Activated CD8-positive, alpha-beta memory T cell treated with anti-CD3 and anti-CD28 coated beads for 48 hours (primary cell): Measurements from ENCODE around the gene UPF1.

Experiments
- DNase-seq, 3 experiments: peaks; one replicate each; pipeline ENCODE4 v3.0.0-alpha.2; 2020; ENCODE audit warnings: low read depth in 2 of 3, low spot score in 2 of 3

The UPF1 gene

DNA sequence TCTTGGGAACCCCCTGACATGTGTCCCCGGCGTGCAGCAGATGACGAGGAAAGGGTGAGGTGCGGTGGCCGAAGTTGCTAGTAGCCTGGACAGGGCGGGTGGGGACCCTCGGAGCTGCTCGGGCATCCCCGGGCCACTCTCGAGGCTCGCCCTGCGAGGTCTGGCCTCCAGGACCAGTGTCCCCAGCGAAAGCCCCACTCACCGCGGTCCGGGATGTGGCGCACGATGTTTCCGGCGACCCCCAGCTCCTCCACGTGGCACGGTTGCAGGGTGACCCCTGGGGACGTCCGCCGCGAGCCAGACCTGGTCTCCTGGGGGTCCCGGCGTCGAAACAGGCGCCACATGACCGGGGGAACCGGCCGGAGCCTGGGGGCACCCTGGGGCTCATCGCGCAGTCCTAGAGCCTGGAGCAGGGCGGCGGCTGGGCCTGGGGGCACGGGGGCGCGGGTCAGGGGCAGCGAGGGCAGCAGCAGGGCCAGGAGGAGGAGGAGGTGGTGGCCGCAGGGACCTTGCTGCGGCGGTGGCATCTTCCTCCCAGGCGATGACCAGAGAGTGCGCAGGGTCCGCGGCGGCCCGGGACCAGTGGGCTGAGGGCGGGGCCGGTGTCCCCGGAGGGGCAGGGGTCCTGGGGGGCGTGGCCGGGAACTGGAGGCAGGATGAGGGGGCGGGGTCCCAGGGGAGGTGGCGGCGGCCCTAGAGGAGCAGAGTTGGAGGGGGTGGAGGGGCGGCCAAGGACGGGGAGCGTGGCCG is 38.2 kb downstream of the UPF1 start:
- no peak for DNase-seq

DNA sequence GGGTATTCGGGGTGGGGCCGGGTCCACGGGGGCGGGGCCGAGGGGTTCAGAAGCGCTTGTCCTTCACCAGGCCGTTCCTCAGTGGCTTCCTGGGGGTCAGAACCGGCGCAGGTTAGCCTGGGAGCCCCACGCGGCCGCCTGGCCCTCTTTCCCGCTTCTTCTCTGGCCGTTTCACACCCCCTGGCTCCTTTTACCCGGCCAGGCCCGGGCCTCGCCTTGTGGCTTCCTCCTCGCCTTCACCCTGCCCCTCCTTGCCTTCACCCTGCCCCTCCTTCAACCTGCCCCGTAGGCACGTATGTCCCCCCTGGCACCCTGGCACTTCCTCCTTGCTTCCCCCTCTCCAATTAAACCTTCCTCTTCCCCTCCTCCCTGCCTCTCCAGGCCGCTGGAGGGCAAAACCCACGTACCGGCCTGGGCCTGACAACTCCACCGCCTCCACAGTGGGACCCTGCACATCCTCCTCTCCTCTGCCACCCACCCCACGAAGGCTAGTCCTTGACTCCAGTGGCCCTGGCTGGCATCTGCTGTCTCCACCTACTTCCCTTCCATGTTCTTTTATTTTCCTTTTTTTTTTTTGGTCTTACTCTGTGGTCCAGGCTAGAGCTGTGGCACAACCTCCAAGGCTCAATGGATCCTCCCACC is 38.9 kb downstream of the UPF1 start:
- DNase-seq = no peak

DNA sequence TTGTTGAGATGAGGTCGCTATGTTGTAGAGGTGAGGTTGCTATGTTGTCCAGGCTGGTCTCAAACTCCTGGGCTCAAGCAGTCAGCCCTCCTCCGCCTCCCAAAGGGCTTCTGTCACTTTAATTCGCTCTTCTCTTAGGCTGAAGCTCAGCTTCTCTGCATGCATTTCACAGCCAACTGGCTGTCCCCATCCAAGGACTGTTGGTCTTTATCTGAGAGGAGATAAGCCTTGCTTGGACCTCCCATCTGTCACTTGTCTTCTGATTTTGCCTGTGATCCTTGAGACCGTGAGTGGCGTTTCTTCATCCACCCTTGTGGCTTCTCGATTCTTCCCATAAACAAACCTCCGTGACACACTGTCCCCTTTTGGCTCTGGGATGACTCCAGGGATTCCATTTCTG is 39.8 kb downstream of the UPF1 start:
- DNase-seq = no peak

DNA sequence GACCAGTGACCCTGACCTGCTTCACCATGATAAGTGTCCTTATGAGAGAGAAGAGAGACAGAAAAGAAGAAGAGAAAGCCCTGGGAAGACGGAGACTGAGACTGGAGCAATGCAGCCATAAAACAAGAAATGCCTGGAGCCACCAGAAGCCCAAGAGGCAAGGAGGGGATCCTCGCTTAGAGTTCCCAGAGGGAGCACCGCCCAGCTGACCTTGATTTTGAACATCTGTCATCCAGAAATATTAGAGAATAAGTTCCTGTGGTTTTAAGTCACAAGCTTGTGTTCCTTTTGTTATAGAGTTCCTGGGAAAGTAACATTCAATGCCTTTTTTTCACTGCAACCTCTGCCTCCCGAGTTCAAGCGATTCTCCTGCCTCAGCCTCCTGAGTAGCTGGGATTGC is 44.0 kb downstream of the UPF1 start:
- no peak for DNase-seq

DNA sequence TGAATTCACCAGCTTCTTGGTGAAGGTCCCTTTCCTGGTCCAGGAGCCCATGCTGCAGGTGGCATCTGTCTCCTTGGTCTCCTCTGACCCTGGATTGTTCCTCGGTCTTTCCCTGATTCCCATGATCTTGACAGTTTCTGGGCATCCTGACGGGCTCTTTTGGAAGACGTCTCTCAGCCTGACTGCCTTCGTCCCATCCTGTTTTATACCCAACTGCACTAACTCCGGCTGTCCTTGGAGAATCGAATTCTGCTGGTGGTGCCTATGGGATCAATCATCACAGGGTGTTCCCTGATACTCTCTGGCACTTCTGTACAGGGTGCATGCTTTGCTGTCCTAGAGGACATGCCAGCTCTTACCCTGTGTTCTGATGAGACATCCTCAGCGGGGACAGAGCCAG is 45.1 kb downstream of the UPF1 start:
- DNase-seq = no peak

DNA sequence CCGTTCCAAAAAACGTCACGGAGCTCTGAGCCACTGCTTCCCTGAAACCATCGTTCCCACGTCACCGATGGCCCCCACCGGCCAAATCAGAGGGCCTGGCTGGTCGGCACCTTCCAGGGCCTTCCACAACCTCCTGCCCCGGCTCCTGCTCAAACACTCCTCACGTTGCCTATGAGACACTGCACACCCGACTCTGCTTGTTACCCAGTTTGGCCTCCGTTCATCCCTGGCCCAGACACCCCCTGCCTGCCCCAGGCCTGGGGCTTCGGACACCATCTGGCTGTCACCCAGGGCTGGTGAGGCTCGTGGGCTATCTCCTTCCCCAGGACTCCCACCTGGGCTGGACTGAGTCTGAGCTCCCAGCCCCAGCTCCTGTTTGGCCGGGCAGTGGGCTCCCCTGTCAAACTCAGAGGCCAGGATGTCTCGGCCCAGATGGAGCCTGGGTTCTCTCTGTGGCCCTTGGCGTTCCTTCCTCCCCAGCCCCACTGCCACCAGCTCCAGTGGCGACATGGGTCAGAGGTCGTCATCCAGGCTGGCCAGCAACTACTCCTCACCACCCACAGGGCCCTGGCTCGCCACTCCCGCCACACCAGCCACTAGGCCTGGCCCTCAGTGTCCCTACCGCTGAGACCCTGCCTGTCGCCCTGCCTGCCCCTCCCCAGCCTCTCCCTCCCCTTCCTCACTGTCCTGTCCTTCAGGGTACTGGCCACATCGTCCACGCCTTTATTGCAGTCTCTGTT is 46.5 kb downstream of the UPF1 start:
- no peak for DNase-seq

DNA sequence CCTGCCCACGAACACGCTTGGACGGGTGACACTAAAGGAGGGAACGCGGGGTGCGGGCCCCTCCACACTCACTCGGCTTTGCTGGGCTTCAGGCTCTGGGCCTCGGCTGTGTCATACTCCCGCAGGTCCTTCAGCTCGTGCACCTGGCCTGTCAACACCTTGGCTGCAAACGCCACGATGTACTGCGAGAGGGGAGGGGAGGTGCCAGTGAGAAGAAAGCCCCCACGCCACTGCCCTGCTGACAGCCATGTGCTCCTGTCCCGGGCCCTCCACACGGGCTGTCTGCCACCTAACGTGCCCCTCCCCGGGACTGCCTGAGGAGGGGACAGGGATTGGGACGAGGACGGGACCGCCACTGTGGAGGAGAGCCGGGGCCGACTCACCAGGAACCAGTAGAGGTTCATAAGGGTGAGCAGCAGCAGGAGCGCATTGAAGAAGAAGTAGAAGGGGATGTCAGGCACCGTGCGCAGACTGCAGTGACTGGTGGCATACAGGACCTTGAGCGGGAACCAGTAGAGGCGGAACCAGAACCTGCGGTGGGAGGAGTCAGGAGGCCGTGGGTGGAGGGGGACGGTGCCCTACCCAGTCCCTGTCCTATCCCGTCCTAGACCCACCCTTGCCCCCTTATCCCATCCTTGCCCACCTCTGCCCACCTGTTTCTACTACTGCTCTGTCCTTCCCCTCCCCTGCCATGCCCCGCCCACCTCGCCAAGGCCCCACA is 47.3 kb downstream of the UPF1 start:
- DNase-seq = no peak

DNA sequence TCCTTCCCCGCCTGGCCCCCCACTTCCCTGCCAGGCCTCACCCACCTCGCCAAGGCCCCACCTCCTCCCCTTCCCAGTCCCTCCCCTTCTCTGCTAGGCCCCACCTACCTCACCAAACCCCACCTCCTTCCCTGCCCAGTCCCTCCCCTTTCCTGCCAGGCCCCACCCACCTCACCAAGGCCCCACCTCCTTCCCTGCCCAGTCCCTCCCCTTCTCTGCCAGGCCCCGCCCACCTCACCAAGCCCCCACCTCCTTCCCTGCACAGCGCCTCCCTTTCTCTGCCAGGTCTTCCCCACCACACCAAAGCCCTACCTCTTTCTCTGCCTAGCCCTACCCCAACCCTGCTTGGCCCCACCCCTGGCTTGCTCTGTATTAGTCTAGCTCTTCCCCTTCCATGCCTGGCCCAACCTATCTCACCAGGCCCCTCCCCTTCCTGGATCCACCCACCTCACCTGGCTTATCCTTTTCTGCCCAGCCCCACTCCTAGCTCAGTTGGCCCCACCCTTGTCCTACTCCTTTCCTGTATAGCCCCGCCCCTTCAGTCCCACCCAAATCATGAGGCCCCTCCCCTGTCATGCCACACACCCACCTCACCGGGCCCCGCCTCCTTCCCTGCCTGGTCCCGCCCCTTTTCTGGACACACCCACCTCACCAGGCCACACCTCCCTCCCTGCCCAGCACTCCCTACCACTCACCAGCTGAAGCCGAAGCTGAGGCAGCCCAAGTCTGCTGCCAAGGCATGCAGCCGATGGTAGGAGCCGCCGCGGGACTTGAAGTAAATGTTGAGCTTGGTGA is 48.0 kb downstream of the UPF1 start:
- DNase-seq = no peak

DNA sequence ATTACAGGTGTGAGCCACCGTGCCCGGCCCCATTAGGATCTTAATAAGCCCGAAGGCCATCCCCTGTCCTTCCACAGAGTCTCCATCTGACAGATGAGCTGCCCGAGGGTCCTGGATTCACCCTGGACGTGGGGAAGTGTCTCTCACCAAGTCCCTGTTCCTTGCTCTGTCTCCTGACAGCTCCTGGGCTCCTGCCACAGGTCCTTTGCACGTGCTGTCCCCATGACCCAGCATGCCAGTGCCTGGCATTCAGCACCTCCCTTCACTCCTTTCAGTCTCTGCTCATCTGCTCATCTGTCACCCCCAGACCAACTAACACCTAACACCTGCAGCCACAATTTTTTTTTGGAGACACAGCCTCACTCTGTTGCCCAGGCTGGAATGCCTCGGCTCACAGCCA is 49.7 kb downstream of the UPF1 start:
- DNase-seq = no peak

DNA sequence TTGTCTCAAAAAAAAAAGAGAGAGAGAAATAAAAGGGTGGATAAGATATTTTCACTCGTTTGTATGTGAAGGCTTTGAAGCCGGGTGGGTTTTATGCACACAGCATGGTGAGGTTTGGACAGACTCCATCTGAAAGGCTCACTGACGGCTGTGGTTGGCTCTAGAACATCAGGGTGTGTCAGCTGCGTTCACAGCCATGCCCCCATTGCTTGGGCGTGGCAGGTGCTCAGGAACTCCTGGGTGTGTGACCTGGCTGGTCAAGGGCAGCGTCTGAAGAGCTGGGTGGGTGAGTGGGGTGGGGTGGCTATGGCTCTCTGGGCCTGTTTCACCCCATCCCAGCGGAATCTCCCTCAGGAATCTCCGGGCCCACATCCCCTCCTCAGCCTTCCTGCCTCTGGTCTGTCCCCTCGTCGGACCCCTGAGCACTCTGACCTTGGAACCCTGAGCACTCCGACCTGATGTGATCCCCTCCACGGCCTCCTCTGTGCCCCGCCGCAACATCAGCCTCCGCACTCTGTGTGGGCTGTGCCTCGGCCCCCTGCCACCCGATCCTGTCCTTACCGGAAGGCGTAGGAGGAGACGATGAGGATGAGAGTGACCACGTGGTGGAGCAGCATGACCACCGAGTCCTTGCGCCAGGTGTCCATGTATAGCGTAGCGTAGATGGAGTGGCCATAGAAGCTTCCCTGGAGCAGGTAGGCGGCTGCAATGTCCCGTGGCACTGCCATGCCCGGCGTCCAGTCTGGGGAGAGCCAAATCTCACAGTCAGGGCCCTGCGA is 52.0 kb downstream of the UPF1 start:
- DNase-seq = no peak

DNA sequence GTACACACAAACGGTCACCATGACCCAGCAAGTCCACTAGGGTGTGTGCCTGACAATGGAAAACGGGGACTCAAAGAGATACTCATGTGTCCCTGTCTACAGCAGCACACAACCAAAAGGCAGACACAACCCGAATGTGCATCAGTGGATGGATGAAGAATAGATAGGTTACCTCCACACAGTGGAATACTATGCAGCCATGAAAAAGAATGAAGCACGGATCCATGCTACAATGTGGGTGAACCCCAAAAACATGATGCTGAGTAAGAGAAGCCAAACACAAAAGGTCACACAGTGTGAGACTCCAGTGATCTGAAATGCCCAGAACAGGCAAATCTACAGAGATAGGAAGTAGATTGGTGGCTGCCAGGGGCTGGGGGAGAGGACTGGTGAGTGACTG is 55.2 kb downstream of the UPF1 start:
- DNase-seq = no peak

DNA sequence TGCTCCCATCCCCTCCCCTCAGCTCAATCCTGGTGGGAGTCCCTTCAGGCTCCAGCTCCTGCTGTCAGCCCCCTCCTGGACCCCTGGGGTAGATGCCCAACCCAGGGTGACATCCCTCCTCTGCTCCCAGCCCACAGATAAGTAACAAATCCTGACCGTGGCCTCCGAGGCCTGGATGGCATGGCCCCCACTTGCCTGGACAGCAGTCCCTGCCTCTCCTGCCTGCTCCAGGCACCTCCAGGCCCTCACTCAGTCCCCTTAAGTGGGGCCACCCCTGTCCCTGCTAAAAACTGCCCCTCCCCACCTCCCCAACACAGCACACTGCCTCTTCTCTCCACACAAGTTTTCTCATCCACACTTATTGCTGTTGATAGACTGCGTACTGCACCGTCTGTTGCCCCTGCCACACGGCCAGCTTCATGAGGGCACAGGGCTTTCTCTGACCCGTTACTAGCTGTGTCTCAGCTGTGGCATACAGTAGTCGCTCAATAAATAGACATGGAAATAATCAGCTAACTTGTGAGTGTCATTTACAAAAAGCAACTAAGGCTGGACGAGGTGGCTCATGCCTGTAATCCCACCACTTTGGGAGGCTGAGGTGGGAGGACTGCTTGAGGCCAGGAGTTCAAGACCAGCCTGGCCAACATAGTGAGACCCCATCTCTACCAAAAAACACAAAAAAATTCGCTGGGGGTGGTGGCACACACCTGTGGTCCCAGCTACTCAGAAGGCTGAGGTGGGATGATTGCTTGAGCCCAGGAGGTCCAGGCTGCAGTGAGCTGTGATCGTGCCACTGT is 58.4 kb downstream of the UPF1 start:
- DNase-seq = no peak

DNA sequence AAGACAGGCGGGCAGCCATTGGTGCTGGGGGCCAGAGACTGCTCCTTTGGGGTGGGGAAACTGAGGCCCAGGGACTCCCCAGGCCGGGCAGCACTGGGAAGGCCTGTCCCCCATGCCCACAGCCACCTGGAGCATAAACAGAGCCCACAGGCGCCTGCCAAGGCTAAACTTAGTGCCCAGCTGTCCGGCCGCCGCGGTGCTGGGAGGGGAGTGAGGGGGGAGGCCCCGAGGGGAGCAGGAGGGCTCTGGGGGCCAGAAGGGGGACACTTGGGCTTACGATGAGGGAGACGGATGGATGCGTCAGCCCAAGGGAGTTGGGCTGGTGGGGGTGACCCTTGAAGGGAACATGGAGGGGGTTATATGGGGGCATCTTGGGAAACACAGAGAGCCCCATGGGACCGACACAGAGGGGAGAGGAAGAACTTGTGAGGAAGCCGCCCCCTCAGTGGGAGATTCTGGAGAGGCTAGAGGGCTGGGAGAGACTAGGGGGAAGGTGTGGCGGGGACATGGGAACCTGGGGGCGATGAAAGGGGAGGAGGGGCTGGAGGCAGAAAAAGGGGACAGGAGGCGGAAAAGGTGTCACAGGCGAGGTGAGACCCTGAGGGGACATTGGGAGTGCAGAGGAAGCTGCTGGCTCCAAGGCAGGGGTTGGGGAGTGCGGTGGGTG is 62.0 kb downstream of the UPF1 start:
- DNase-seq = no peak

DNA sequence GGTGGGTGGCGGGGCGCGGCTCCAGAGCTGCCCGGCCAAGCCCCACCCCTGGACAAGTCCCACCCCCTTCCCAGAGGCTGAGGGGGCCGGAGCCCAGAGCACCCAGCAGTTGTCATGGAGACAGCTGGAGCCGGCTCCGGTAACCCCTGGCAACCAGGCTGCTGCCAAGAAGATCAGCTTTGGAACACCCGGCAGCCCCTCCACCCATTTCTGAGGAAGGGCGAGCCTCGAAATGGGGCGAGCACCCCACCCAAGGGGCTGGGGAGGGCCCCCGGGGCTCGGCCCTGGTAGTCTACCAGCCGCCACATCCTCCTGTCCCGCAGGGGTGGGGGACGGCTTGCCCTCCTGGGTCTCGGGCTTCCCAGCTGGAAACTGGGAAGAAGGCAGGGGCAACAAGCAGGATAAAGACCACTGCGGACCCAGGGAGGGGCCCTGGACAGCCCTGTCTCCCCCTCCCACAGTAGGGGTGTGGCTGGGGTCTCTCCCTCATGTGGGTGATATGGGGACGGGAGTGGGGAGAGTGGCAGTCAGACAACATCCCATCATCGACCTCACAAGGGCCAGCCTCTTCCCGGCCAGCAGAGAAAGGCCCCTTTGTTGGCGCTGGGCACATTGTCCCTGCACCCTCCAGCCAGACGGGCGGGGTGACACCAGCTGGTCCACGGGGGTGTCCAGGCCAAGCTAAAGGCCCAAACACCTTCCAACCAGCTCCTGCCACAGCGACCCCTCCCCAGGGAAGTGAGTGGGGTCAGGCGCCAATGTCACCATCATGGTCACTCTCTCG is 62.7 kb downstream of the UPF1 start:
- no peak for DNase-seq

DNA sequence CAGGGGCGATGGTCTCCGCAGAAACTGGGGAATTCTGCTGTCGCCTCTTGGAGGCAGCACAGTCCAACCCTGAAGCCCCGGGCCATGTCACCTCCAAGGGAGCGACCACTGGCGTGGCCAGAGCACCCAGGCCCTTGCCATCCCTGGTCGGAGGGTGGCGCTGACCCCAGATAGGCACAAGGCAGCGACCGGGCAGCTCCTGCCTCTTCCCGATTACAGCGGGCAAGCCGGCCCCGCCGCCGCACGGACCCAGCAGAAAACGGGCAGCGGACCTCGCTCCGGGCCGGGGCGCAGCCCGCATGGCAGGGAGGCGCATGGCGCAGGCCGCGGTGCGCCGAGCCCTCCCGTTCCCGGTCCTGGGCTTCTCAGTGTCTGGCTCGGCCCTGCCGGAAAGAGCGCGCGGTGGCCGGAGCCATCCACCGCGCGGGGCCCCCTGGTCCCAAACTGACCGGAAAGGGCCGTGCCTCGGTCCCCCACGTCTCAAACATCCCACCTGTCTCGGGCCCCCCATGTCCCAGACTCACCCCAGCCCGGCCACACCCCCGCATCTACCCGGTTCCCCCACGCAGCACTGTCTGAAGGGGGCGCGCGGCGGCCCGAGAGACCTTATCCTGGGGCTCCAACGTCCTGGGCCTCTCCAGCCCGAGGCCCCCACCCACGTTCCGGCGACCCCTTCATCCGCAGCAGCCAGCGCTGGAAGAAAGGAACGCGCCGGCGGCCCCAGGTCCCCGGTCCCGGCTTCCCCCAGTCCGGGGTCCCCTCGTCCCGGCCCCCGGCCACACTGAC is 63.5 kb downstream of the UPF1 start:
- DNase-seq = no peak

DNA sequence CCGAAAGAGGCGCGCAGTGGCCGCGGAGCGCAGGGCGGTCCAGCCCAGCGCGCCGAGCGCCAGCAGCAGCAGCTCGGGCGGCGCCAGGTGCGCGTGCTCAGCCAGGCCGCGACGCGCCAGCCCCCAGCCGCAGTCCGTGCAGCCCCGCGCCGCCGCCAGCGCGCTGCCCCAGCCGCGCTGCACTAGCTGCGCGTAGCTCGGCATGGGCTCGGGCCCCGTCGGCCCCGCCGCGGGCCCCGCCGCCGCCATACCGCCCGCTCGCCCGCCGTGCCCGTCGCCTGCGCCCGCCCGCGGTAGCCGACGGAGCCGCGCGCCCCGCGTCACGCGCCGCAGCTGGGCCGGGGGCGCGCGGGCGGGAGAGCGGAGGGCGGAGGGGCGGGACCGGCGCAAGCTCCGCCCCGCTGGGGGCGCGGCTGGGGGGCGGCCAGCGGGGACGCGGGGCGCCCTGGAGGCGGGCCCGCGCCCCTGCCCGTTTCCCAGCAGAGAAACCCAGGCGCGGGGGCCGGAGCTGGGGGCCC is 64.1 kb downstream of the UPF1 start, which contains the start of gene CERS1:
TSS of gene CERS1 (minus strand) at position 335 of the 518 bp plus-strand sequence. CDS start at position 249, 86 bp downstream.
- no peak for DNase-seq

DNA sequence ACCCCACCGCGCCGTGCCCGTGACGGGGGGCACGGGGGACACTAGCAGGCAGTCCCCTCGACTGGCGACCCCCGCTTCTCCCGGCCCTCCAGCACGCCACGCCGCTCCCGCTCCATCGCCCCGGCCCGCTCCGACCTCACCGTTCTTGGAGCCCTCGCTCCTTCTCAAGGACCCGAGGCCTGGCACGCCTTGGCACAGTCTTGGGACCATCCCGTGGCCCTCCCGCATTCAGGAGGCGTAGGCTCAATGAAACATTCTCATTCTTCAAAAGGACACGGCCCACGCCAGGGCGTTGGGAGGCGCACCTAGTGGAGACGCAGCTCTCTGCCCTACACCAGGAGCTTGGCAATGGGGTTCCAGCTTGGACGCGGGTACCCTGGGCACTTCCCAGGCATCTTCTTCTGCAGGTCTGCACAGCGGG is 64.7 kb downstream of the UPF1 start:
- no peak for DNase-seq
